ENCODE data around the gene ATG7.

DNA sequence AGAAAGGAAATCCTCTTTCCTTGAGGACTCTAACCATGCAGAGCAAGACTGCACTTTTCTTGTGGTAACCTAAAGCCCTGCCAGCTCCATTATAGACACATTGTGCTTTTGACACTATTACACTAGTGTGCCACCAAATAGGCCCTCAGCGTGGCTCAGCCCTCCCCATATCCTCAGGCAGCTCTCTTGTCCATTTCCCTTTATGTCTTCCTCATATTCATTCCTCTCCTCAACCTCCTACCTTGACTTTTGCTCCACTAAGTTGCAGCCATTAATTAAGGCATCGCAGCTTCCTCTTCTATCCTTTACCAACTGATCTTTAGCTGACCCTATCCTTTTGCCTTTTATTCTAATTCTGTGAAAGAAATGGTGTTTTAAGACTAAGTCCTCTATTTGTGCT, 3.7 kb downstream of the ATG7 start:
- TF ChIP-seq, protein P1, sequence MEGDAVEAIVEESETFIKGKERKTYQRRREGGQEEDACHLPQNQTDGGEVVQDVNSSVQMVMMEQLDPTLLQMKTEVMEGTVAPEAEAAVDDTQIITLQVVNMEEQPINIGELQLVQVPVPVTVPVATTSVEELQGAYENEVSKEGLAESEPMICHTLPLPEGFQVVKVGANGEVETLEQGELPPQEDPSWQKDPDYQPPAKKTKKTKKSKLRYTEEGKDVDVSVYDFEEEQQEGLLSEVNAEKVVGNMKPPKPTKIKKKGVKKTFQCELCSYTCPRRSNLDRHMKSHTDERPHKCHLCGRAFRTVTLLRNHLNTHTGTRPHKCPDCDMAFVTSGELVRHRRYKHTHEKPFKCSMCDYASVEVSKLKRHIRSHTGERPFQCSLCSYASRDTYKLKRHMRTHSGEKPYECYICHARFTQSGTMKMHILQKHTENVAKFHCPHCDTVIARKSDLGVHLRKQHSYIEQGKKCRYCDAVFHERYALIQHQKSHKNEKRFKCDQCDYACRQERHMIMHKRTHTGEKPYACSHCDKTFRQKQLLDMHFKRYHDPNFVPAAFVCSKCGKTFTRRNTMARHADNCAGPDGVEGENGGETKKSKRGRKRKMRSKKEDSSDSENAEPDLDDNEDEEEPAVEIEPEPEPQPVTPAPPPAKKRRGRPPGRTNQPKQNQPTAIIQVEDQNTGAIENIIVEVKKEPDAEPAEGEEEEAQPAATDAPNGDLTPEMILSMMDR (IDR thresholded peaks at IDR 0.05): no peak
- TF ChIP-seq POLR2A (IDR thresholded peaks at IDR 0.05) (no peak), EP300 (IDR thresholded peaks at IDR 0.05) (no peak)
